Calu3 (cell line): ENCODE results near the gene BCL7A. TPM values are rescaled to one million over a fixed set of nuclear protein-coding genes. Genes with fewer than 3 reads are reported as not detected.

Source experiments
- BruUV-seq: library from RNA; stranded (reverse); fragments of 400-500 nt; replicated peaks from 2 replicates; lab custom pipeline; 2021; lab: Mats Ljungman, UMichigan
- CTCF ChIA-PET: fragments of 300-600 bp; sonication (Branson Sonifier 250); formaldehyde crosslinking; loops from one replicate; lab custom pipeline; 2022; ENCODE audit warnings: antibody characterized with exemption; lab: Charles Lee
- DNase-seq: peaks from one replicate; pipeline ENCODE4 v3.0.0; 2022
- H3K27ac Mint-ChIP-seq: one replicate; pipeline ENCODE4 v1.8.0; 2022; ENCODE audit warnings: mixed read lengths; ENCODE audit not compliant: unreplicated experiment
- H3K27me3 Mint-ChIP-seq: one replicate; pipeline ENCODE4 v1.8.0; 2022; ENCODE audit warnings: mixed read lengths; ENCODE audit not compliant: unreplicated experiment
- H3K36me3 Mint-ChIP-seq: one replicate; pipeline ENCODE4 v1.8.0; 2022; ENCODE audit warnings: mild to moderate bottlenecking, moderate library complexity, mixed read lengths; ENCODE audit not compliant: insufficient read depth, unreplicated experiment
- H3K4me1 Mint-ChIP-seq: one replicate; pipeline ENCODE4 v1.8.0; 2022; ENCODE audit warnings: mild to moderate bottlenecking, low read depth, mixed read lengths; ENCODE audit not compliant: unreplicated experiment
- H3K4me3 Mint-ChIP-seq: one replicate; pipeline ENCODE4 v1.8.0; 2022; ENCODE audit warnings: mild to moderate bottlenecking, low read depth, moderate library complexity, mixed read lengths; ENCODE audit not compliant: unreplicated experiment
- H3K9me3 Mint-ChIP-seq: one replicate; pipeline ENCODE4 v1.8.0; 2022; ENCODE audit warnings: low read depth, mixed read lengths; ENCODE audit not compliant: unreplicated experiment
- intact Hi-C: fragments of 100-400 bp; cut with micrococcal nuclease; formaldehyde crosslinking; loops from one replicate; pipeline ENCODE4 v1.10.0; 2022; ENCODE audit not compliant: unreplicated experiment
- total RNA-seq: library from RNA; stranded (reverse); gene quantifications from 2 replicates; pipeline ENCODE4 v1.2.3, GENCODE V29; 2022
- TF ChIP-seq, protein P1 (sequence below): fragments of 200-600 bp; IDR thresholded peaks from one replicate; pipeline ENCODE4 v1.8.0; 2022; ENCODE audit warnings: antibody characterized with exemption; ENCODE audit not compliant: unreplicated experiment

BCL7A gene
- total RNA-seq, 1 experiment from 2014 or later: 21.0 TPM

DNA sequence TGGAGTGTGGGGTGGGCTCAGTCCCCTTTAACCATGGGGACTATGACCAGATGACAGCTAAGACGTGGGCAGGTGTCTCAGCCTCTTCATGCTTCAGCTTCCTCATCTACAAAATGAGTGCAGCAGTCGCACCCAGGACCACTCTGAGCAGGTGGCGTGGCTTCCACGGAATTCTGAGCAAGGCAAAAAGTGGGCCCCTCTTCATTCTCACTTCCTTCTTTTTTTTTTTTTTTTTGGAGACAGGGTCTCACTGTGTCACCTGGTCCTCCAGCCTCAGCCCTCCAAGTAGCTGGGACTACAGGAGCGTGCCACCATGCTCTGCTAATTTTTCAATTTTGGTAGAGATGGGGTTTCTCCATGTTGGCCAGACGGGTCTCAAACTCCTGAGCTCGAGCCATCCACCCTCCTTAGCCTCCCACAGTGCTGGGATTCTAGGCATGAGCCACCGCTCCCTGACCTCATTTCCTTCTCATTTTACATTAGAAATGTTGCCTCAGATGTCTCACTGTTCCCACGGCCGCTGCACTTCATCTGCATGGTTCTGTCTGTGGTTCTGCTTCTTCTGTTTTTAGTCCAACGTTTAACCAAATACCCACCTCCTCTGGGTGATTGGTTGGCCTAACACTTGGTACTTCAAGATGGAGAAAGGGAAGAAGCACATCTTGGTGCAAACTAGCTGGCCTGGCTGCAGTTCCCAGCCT lies 41.3 kb upstream of the BCL7A start:
- TF ChIP-seq, protein P1, sequence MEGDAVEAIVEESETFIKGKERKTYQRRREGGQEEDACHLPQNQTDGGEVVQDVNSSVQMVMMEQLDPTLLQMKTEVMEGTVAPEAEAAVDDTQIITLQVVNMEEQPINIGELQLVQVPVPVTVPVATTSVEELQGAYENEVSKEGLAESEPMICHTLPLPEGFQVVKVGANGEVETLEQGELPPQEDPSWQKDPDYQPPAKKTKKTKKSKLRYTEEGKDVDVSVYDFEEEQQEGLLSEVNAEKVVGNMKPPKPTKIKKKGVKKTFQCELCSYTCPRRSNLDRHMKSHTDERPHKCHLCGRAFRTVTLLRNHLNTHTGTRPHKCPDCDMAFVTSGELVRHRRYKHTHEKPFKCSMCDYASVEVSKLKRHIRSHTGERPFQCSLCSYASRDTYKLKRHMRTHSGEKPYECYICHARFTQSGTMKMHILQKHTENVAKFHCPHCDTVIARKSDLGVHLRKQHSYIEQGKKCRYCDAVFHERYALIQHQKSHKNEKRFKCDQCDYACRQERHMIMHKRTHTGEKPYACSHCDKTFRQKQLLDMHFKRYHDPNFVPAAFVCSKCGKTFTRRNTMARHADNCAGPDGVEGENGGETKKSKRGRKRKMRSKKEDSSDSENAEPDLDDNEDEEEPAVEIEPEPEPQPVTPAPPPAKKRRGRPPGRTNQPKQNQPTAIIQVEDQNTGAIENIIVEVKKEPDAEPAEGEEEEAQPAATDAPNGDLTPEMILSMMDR: no peak
- H3K27me3 Mint-ChIP-seq: no peaks in the 10 kb centered on the region

GRCh38 chr12:121980892-121981272 lies 40.8 kb upstream of the BCL7A start:
- Mint-ChIP-seq H3K36me3 (no peaks in the 10 kb centered on the region), H3K4me3 (no peak overlapping the region), H3K27me3 (no peaks in the 10 kb centered on the region), H3K27ac (no peak overlapping the region), H3K4me1 (no peaks in the 10 kb centered on the region), H3K9me3 (no peaks in the 10 kb centered on the region)
- CTCF ChIA-PET: interaction anchor here (0.7 kb wide), 1 partner anchor 12 kb away, joined by 7 read pairs; no protein-coding TSS in a partner anchor
- TF ChIP-seq, protein P1: no peak
- no peak for DNase-seq
- no TSS peak for BruUV-seq
- intact Hi-C loops: no loop called here

More for the DNA sequence above, 41.3 kb upstream of the BCL7A start:
- intact Hi-C loops: no loop called here
- no peaks in the 10 kb centered on the region for H3K9me3 Mint-ChIP-seq
- H3K27ac Mint-ChIP-seq: no peak overlapping the region
- no TSS peak for BruUV-seq
- no peaks in the 10 kb centered on the region for H3K4me1 Mint-ChIP-seq
- H3K36me3 Mint-ChIP-seq: no peaks in the 10 kb centered on the region
- no peak overlapping the region for H3K4me3 Mint-ChIP-seq
- no peak for DNase-seq
- CTCF ChIA-PET: interaction anchor here (0.7 kb wide), 1 partner anchor 11 kb away, joined by 7 read pairs; no protein-coding TSS in a partner anchor

DNA sequence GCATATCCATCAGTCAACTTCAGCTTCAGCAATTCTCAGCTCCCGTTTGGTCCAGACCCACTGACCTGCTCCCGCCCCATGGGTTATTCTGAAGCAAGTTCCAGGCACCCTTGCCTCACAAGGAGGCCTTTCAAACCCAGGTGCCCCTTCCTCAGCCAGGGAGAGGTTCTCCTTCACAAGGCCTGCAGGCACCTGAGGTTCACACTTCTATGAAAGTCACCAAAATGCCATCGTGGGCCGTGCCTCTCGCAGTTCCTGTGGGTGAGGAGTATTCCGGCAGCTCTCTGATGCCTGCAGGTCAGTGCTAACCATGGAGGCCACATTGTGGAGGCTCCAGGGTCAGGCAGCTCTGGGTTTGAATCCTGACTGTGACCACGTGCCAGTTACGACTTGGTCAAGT lies 40.2 kb upstream of the BCL7A start:
- intact Hi-C loops: no loop called here
- Mint-ChIP-seq H3K27me3 (no peaks in the 10 kb centered on the region), H3K4me1 (no peaks in the 10 kb centered on the region), H3K36me3 (no peaks in the 10 kb centered on the region), H3K27ac (no peak overlapping the region), H3K4me3 (no peak overlapping the region), H3K9me3 (no peaks in the 10 kb centered on the region)
- CTCF ChIA-PET: interaction anchor here (0.6 kb wide), 1 partner anchor 396 kb away, joined by 8 read pairs; no protein-coding TSS in a partner anchor
- BruUV-seq: no TSS peak
- TF ChIP-seq, protein P1: no peak
- DNase-seq: no peak

DNA sequence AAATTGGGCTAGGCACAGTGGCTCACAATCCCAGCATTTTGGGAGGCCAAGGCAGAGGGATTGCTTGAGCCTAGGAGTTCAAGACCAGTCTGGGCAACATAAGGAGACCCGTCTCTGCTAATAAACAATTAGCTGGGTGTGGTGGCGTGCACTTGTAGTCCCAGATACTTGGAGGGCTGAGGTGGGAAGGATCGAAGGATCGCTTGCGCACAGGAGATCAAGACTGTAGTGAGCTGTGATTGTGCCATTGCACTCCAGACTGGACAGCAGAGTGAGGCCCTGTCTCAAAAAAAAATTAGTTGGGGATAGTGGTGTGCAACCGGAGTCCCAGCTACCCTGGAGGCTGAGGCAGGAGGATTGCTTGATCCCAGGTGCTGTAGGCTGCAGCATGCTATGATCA lies 38.7 kb upstream of the BCL7A start:
- CTCF ChIA-PET: no interaction called here
- Mint-ChIP-seq H3K27ac (no peak overlapping the region), H3K36me3 (no peaks in the 10 kb centered on the region), H3K4me1 (no peaks in the 10 kb centered on the region), H3K27me3 (no peaks in the 10 kb centered on the region), H3K9me3 (no peaks in the 10 kb centered on the region), H3K4me3 (no peak overlapping the region)
- TF ChIP-seq, protein P1: no peak
- intact Hi-C loops: no loop called here
- DNase-seq: no peak
- no TSS peak for BruUV-seq
